OCI-LY3 (cell line): Measurements from ENCODE around the gene C14orf119.

Source experiments
- CTCF ChIP-seq: fragments of 200-600, 300-600 bp; sonication (generic); IDR thresholded peaks from 2 replicates; pipeline ENCODE4 v1.5.1; 2014; ENCODE audit warnings: antibody characterized with exemption, low read length, low read depth
- EZH2phosphoT487 ChIP-seq: fragments of 200-600 bp; shearing (Covaris generic); IDR thresholded peaks from 2 replicates; pipeline ENCODE4 v1.6.1; 2018; ENCODE audit warnings: antibody characterized with exemption, mixed run types, low read depth

GRCh38 chr14:23137813-23138535 is 42.7 kb downstream of the C14orf119 start:
- TF ChIP-seq CTCF: no peak
- no peak for TF ChIP-seq EZH2phosphoT487
